ENCODE measurements around the gene PLEKHA1.

PLEKHA1 gene

GRCh38 chr10:122374237-122374858 is at the start of gene PLEKHA1:
PLEKHA1 (plus strand) TSS chr10:122374708; CDS start chr10:122393201, 18,493 bp downstream.
- Histone ChIP-seq H3K9me3 (ENCODE audit: insufficient read depth, low read depth, low read length) (no peaks in the 10 kb centered on the region), H3K27ac (ENCODE audit: low read length) (peak within 1 kb of the TSS; percentile 2), H3K4me1 (ENCODE audit: insufficient read depth, low read length) (peaks cover 13% of the 10 kb centered on the region; the same call in 1 of the 2 replicates), H3K4me3 (ENCODE audit: low read length) (peak within 1 kb of the TSS; percentile 80), H3K27me3 (ENCODE audit: insufficient read depth, low read length) (peaks cover 17% of the 10 kb centered on the region), H3K9ac (ENCODE audit: low read depth, low read length) (peak within 1 kb of the TSS; percentile 67; the same call in 1 of the 2 replicates), H3K36me3 (ENCODE audit: insufficient read depth, low read depth, low read length) (no peaks in the 10 kb centered on the region)

GRCh38 chr10:122325235-122325634 is 49.3 kb upstream of the PLEKHA1 start:
- Histone ChIP-seq H3K9ac (ENCODE audit: low read depth, low read length) (no peak overlapping the region), H3K4me3 (ENCODE audit: low read length) (no peak overlapping the region), H3K27me3 (ENCODE audit: insufficient read depth, low read length) (no peaks in the 10 kb centered on the region), H3K4me1 (ENCODE audit: insufficient read depth, low read length) (peaks cover 6% of the 10 kb centered on the region; the same call in 1 of the 2 replicates), H3K27ac (ENCODE audit: low read length) (no peak overlapping the region), H3K9me3 (ENCODE audit: insufficient read depth, low read depth, low read length) (no peaks in the 10 kb centered on the region), H3K36me3 (ENCODE audit: insufficient read depth, low read depth, low read length) (no peaks in the 10 kb centered on the region)

- no peaks in the 10 kb centered on the region for H3K36me3 ChIP-seq (ENCODE audit: insufficient read depth, low read depth, low read length)
- no peak overlapping the region for H3K4me3 ChIP-seq (ENCODE audit: low read length)
- H3K27me3 ChIP-seq (ENCODE audit: insufficient read depth, low read length), result no peaks in the 10 kb centered on the region
- no peak overlapping the region for H3K9ac ChIP-seq (ENCODE audit: low read depth, low read length)
- no peak overlapping the region for H3K27ac ChIP-seq (ENCODE audit: low read length)
- peaks cover 6% of the 10 kb centered on the region; the same call in 1 of the 2 replicates for H3K4me1 ChIP-seq (ENCODE audit: insufficient read depth, low read length)
- no peaks in the 10 kb centered on the region for H3K9me3 ChIP-seq (ENCODE audit: insufficient read depth, low read depth, low read length)
Observed at GRCh38 chr10:122326385-122326784, 48.1 kb upstream of the PLEKHA1 start.

- H3K4me3 ChIP-seq (ENCODE audit: low read length), result no peak overlapping the region
- H3K9me3 ChIP-seq (ENCODE audit: insufficient read depth, low read depth, low read length), result no peaks in the 10 kb centered on the region
- peaks cover 6% of the 10 kb centered on the region; the same call in 1 of the 2 replicates for H3K4me1 ChIP-seq (ENCODE audit: insufficient read depth, low read length)
- H3K27me3 ChIP-seq (ENCODE audit: insufficient read depth, low read length), result no peaks in the 10 kb centered on the region
- no peak overlapping the region for H3K9ac ChIP-seq (ENCODE audit: low read depth, low read length)
- no peaks in the 10 kb centered on the region for H3K36me3 ChIP-seq (ENCODE audit: insufficient read depth, low read depth, low read length)
- H3K27ac ChIP-seq (ENCODE audit: low read length), result no peak overlapping the region
Observed at GRCh38 chr10:122326806-122327205, 47.7 kb upstream of the PLEKHA1 start.

GRCh38 chr10:122327237-122328206 is 47.0 kb upstream of the PLEKHA1 start:
- Histone ChIP-seq H3K4me3 (ENCODE audit: low read length) (no peak overlapping the region), H3K27me3 (ENCODE audit: insufficient read depth, low read length) (no peaks in the 10 kb centered on the region), H3K27ac (ENCODE audit: low read length) (no peak overlapping the region), H3K9ac (ENCODE audit: low read depth, low read length) (no peak overlapping the region), H3K9me3 (ENCODE audit: insufficient read depth, low read depth, low read length) (no peaks in the 10 kb centered on the region), H3K36me3 (ENCODE audit: insufficient read depth, low read depth, low read length) (no peaks in the 10 kb centered on the region), H3K4me1 (ENCODE audit: insufficient read depth, low read length) (peaks cover 6% of the 10 kb centered on the region; the same call in 1 of the 2 replicates)

GRCh38 chr10:122328676-122329075 is 45.8 kb upstream of the PLEKHA1 start:
- Histone ChIP-seq H3K9me3 (ENCODE audit: insufficient read depth, low read depth, low read length) (no peaks in the 10 kb centered on the region), H3K27me3 (ENCODE audit: insufficient read depth, low read length) (no peaks in the 10 kb centered on the region), H3K36me3 (ENCODE audit: insufficient read depth, low read depth, low read length) (no peaks in the 10 kb centered on the region), H3K4me3 (ENCODE audit: low read length) (no peak overlapping the region), H3K4me1 (ENCODE audit: insufficient read depth, low read length) (peaks cover 6% of the 10 kb centered on the region; the same call in 1 of the 2 replicates), H3K27ac (ENCODE audit: low read length) (no peak overlapping the region), H3K9ac (ENCODE audit: low read depth, low read length) (no peak overlapping the region)

GRCh38 chr10:122329416-122329815 is 45.1 kb upstream of the PLEKHA1 start:
- H3K4me3 ChIP-seq (ENCODE audit: low read length), result no peak overlapping the region
- no peaks in the 10 kb centered on the region for H3K9me3 ChIP-seq (ENCODE audit: insufficient read depth, low read depth, low read length)
- peaks cover 6% of the 10 kb centered on the region; the same call in 1 of the 2 replicates for H3K4me1 ChIP-seq (ENCODE audit: insufficient read depth, low read length)
- H3K27ac ChIP-seq (ENCODE audit: low read length), result no peak overlapping the region
- H3K27me3 ChIP-seq (ENCODE audit: insufficient read depth, low read length), result no peaks in the 10 kb centered on the region
- no peaks in the 10 kb centered on the region for H3K36me3 ChIP-seq (ENCODE audit: insufficient read depth, low read depth, low read length)
- H3K9ac ChIP-seq (ENCODE audit: low read depth, low read length), result no peak overlapping the region

GRCh38 chr10:122331100-122331499 is 43.4 kb upstream of the PLEKHA1 start:
- Histone ChIP-seq H3K4me1 (ENCODE audit: insufficient read depth, low read length) (peaks cover 6% of the 10 kb centered on the region; the same call in 1 of the 2 replicates), H3K9ac (ENCODE audit: low read depth, low read length) (no peak overlapping the region), H3K9me3 (ENCODE audit: insufficient read depth, low read depth, low read length) (no peaks in the 10 kb centered on the region), H3K36me3 (ENCODE audit: insufficient read depth, low read depth, low read length) (no peaks in the 10 kb centered on the region), H3K27ac (ENCODE audit: low read length) (no peak overlapping the region), H3K4me3 (ENCODE audit: low read length) (no peak overlapping the region), H3K27me3 (ENCODE audit: insufficient read depth, low read length) (no peaks in the 10 kb centered on the region)

GRCh38 chr10:122331615-122332446 is 42.7 kb upstream of the PLEKHA1 start:
- Histone ChIP-seq H3K27ac (ENCODE audit: low read length) (no peak overlapping the region), H3K27me3 (ENCODE audit: insufficient read depth, low read length) (no peaks in the 10 kb centered on the region), H3K36me3 (ENCODE audit: insufficient read depth, low read depth, low read length) (no peaks in the 10 kb centered on the region), H3K4me1 (ENCODE audit: insufficient read depth, low read length) (peaks cover 6% of the 10 kb centered on the region; the same call in 1 of the 2 replicates), H3K9ac (ENCODE audit: low read depth, low read length) (no peak overlapping the region), H3K9me3 (ENCODE audit: insufficient read depth, low read depth, low read length) (no peaks in the 10 kb centered on the region), H3K4me3 (ENCODE audit: low read length) (no peak overlapping the region)

- Histone ChIP-seq H3K4me1 (ENCODE audit: insufficient read depth, low read length) (peaks cover 6% of the 10 kb centered on the region; the same call in 1 of the 2 replicates), H3K9ac (ENCODE audit: low read depth, low read length) (no peak overlapping the region), H3K36me3 (ENCODE audit: insufficient read depth, low read depth, low read length) (no peaks in the 10 kb centered on the region), H3K27ac (ENCODE audit: low read length) (no peak overlapping the region), H3K4me3 (ENCODE audit: low read length) (no peak overlapping the region), H3K27me3 (ENCODE audit: insufficient read depth, low read length) (no peaks in the 10 kb centered on the region), H3K9me3 (ENCODE audit: insufficient read depth, low read depth, low read length) (no peaks in the 10 kb centered on the region)
Observed at GRCh38 chr10:122333037-122333436, 41.5 kb upstream of the PLEKHA1 start.

GRCh38 chr10:122336332-122336731 is 38.2 kb upstream of the PLEKHA1 start:
- no peaks in the 10 kb centered on the region for H3K27me3 ChIP-seq (ENCODE audit: insufficient read depth, low read length)
- H3K4me3 ChIP-seq (ENCODE audit: low read length), result no peak overlapping the region
- no peaks in the 10 kb centered on the region for H3K36me3 ChIP-seq (ENCODE audit: insufficient read depth, low read depth, low read length)
- H3K4me1 ChIP-seq (ENCODE audit: insufficient read depth, low read length), result peaks cover 2% of the 10 kb centered on the region; the same call in 1 of the 2 replicates
- H3K9me3 ChIP-seq (ENCODE audit: insufficient read depth, low read depth, low read length), result no peaks in the 10 kb centered on the region
- H3K27ac ChIP-seq (ENCODE audit: low read length), result no peak overlapping the region
- H3K9ac ChIP-seq (ENCODE audit: low read depth, low read length), result no peak overlapping the region
